Tibial nerve (tissue), 3 donors: Measurements from ENCODE around the gene PGLYRP4.

Experiments
- CTCF ChIP-seq, 5 experiments: fragments of 200-600 bp in 3 of 5; fragments of 450-650 bp in 2 of 5; sonication (generic) in 3 of 5; IDR thresholded peaks; one replicate each; pipeline ENCODE4 v1.5.1; 2016 to 2019; ENCODE audit warnings: antibody characterized with exemption in 5 of 5, mild to moderate bottlenecking in 3 of 5, moderate library complexity in 2 of 5
- POLR2A ChIP-seq, 2 donors: fragments of 450-650 bp; IDR thresholded peaks; one replicate each; pipeline ENCODE4 v1.6.1; 2017; ENCODE audit warnings: antibody characterized with exemption in 2 of 2, mild to moderate bottlenecking in 2 of 2, moderate library complexity in 2 of 2

DNA sequence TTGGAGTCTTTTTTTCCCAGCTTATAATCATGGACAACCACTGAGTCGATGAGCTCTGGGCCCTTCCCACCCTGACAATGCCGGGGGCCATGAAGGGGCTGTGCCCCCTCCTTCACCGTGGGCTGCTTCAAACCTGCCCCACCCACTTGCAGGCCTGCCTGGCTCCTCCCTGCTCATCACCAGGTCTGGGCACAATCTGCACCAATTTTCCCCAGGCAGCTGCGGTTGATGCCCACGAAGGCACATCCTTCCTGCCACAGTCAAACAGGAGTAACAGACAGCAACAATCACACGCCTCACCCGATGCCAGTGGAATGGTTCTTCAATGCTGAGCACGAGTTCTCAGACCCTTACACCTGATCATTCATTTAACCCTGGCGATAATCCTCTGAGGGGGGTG is 54.8 kb downstream of the PGLYRP4 start:
- no peak for TF ChIP-seq CTCF (IDR thresholded peaks at IDR 0.05)
- TF ChIP-seq POLR2A (IDR thresholded peaks at IDR 0.05), result no peak
